CD8-positive, alpha-beta memory T cell (primary cell): ENCODE measurements around the gene PALLD. TPM values are rescaled to one million over a fixed set of nuclear protein-coding genes. Genes with fewer than 3 reads are reported as not detected.

Experiments used
- CTCF ChIA-PET: fragments of 350-600 bp; sonication (Branson Sonifier 250); formaldehyde crosslinking; loops from one replicate; lab custom pipeline; 2021; ENCODE audit warnings: antibody characterized with exemption; lab: Charles Lee
- POLR2A ChIA-PET: fragments of 350-600 bp; sonication (Branson Sonifier 250); formaldehyde crosslinking; loops from one replicate; lab custom pipeline; 2021; ENCODE audit warnings: antibody characterized with exemption; lab: Charles Lee
- DNase-seq, 5 donors: peaks; one replicate each; pipeline versions ENCODE4 v3.0.0 to v3.0.0-alpha.2; 2020 to 2022; ENCODE audit warnings: mixed read lengths in 1 of 5
- H3K27ac ChIP-seq: one replicate; pipeline ENCODE4 v1.7.0; 2013; ENCODE audit warnings: low read depth, mild to moderate bottlenecking, low read length, moderate library complexity
- H3K27me3 ChIP-seq: 2 replicates; pipeline ENCODE4 v1.7.0; 2013; ENCODE audit warnings: low read length, mild to moderate bottlenecking; ENCODE audit not compliant: insufficient read depth, poor library complexity, severe bottlenecking
- H3K36me3 ChIP-seq: 2 replicates; pipeline ENCODE4 v1.7.0; 2013; ENCODE audit warnings: mild to moderate bottlenecking, low read length, moderate library complexity; ENCODE audit not compliant: insufficient read depth
- H3K4me1 ChIP-seq: 2 replicates; pipeline ENCODE4 v1.7.0; 2013; ENCODE audit warnings: mild to moderate bottlenecking, low read length, moderate library complexity; ENCODE audit not compliant: insufficient read depth
- H3K4me3 ChIP-seq: 2 replicates; pipeline ENCODE4 v1.7.0; 2013; ENCODE audit warnings: mild to moderate bottlenecking, low read length
- H3K9me3 ChIP-seq: 2 replicates; pipeline ENCODE4 v1.7.0; 2013; ENCODE audit warnings: mild to moderate bottlenecking, low read length
- H3K27ac Mint-ChIP-seq, 8 donors: one replicate each; pipeline ENCODE4 v1.8.0; 2020 to 2021; ENCODE audit warnings: mixed read lengths in 8 of 8, mild to moderate bottlenecking in 6 of 8, inconsistent platforms in 3 of 8, moderate library complexity in 3 of 8
- H3K27me3 Mint-ChIP-seq, 2 donors: one replicate each; pipeline ENCODE4 v1.8.0; 2020 to 2021; ENCODE audit warnings: mixed read lengths in 2 of 2, mild to moderate bottlenecking in 1 of 2, moderate library complexity in 1 of 2
- H3K36me3 Mint-ChIP-seq, 3 donors: one replicate each; pipeline ENCODE4 v1.8.0; 2020 to 2021; ENCODE audit warnings: mixed read lengths in 3 of 3, inconsistent platforms in 1 of 3, mild to moderate bottlenecking in 1 of 3
- H3K4me1 Mint-ChIP-seq, 3 donors: one replicate each; pipeline ENCODE4 v1.8.0; 2020 to 2021; ENCODE audit warnings: mixed read lengths in 3 of 3, inconsistent platforms in 1 of 3, mild to moderate bottlenecking in 1 of 3
- H3K4me3 Mint-ChIP-seq, 7 donors: one replicate each; pipeline ENCODE4 v1.8.0; 2020 to 2021; ENCODE audit warnings: mixed read lengths in 7 of 7, mild to moderate bottlenecking in 6 of 7, moderate library complexity in 4 of 7, inconsistent platforms in 2 of 7
- H3K9me3 Mint-ChIP-seq, 5 donors: one replicate each; pipeline ENCODE4 v1.8.0; 2020 to 2022; ENCODE audit warnings: mixed read lengths in 5 of 5, mild to moderate bottlenecking in 3 of 5, moderate library complexity in 2 of 5, inconsistent platforms in 1 of 5
- polyA plus RNA-seq: library from polyadenylated mRNA; unstranded; fragments of 300-500 nt; fragmentation: Illumina TruSeq; gene quantifications from one replicate; pipeline ENCODE4 v1.2.3, GENCODE V29; 2021
- total RNA-seq, 2 experiments: library from RNA; stranded (reverse); gene quantifications; one replicate each; pipeline ENCODE4 v1.2.3, GENCODE V29; 2021

PALLD gene
- total and polyA plus RNA-seq, 3 experiments from 2014 or later, result 0.35 to 0.97 (median 0.47) TPM

DNA sequence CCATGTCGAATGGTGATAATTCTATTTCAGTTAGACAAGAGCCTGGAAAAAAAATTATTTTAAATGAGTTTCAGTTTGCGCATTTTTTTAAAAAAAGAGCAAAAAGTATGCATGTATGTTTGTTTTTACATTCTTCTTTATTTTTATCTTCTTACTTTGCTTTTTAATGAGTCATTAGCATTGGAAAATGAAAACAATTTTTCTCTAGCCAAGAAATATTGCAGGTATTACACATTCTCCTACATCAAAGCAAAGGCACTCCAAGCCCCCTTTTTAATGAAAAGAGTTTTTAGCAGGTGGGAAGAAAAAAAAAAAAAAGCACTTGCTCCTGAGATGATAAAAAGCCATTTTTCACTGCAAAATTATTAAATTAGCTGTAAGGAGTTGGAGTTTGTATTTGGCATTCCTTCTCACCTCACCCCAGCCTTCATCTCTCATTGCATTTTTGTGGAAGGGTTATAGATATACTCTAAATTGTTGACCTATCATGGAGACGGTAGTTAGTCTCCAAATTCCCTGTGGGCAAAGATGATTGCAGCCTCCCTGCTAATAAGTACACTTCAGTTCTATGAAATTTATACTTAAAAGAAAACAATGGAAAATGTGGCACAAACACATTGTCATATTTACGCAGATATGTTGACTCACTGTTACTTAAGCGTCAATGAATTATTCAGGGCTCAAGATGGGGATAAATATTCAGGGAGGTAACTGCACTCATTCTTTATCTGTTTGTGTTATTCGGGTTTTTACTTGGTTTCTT, 43.8 kb downstream of the PALLD start:
- Mint-ChIP-seq H3K36me3 (no peaks in the 10 kb centered on the region), H3K27me3 (peaks cover 7 to 42% of the 10 kb centered on the region in 2 donors), H3K4me1 (peaks cover 0 to 6% (median 0%) of the 10 kb centered on the region in 3 donors), H3K27ac (no peak overlapping the region), H3K9me3 (peaks cover 0 to 2% (median 0%) of the 10 kb centered on the region in 5 donors), H3K4me3 (no peak overlapping the region)
- Histone ChIP-seq H3K4me1 (no peaks in the 10 kb centered on the region), H3K27me3 (no peaks in the 10 kb centered on the region), H3K4me3 (no peak overlapping the region), H3K36me3 (no peaks in the 10 kb centered on the region), H3K27ac (no peak overlapping the region), H3K9me3 (no peaks in the 10 kb centered on the region)
- DNase-seq, result no peak
- ChIA-PET CTCF (no interaction called here), POLR2A (interaction anchor here (0.6 kb wide), 1 partner anchor 61 kb away, joined by 3 read pairs; the partner anchor contains the start of gene DDX60L)

DNA sequence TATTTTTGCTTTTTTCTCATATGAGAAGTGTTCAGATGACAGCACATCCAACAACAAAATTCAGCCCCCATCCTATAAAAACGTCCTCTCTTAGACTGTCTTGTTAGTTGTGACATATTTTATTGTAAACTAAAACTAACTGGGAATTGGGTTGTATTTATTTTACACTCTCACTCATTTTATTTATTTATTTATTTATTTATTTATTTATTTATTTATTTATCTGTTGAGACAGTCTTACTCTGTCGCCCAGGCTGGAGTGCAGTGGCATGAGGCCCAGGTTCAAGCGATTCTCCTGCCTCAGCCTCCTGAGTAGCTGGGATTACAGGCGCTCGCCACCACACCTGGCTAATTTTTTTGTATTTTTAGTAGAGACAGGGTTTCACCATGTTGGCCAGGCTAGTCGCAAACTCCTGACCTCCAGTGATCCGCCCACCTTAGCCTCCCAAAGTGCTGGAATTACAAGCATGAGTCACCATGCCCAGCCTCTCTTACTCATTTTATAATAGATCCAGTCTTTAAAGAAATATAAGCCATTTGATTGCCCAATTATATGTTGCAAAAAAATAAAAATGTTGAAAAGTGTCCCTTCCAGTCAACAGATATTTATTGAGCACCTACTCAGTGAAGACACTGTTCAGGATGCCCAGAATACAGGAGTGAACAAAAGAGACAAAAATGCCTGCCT, 44.6 kb downstream of the PALLD start:
- Histone ChIP-seq H3K36me3 (no peaks in the 10 kb centered on the region), H3K27me3 (no peaks in the 10 kb centered on the region), H3K4me1 (no peaks in the 10 kb centered on the region), H3K9me3 (no peaks in the 10 kb centered on the region), H3K27ac (no peak overlapping the region), H3K4me3 (no peak overlapping the region)
- DNase-seq, result no peak
- peaks cover 7 to 45% of the 10 kb centered on the region in 2 donors for H3K27me3 Mint-ChIP-seq
- H3K4me1 Mint-ChIP-seq, result peaks cover 0 to 3% (median 0%) of the 10 kb centered on the region in 3 donors
- ChIA-PET POLR2A (no interaction called here), CTCF (no interaction called here)
- peaks cover 0 to 2% (median 0%) of the 10 kb centered on the region in 5 donors for H3K9me3 Mint-ChIP-seq
- no peaks in the 10 kb centered on the region for H3K36me3 Mint-ChIP-seq
- H3K27ac Mint-ChIP-seq, result no peak overlapping the region
- no peak overlapping the region for H3K4me3 Mint-ChIP-seq

DNA sequence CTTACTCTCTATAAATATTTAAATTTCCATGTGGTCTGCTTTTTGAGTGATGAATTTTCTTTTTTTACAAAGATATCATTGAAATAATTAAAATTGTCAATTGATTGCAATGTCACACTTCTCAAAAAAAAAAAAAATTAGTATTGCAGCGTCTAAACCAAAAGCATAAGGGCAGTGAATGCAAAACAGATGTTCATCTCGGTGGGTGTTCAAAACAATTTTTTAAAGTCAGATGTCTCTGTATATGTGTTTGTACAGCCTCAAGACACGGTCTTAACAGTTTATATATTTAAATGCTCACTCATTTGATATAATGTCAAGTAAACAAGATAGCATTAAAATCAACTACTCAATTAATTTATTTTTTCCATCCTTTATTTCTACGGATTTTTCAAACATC, 52.3 kb downstream of the PALLD start:
- Histone ChIP-seq H3K9me3 (no peaks in the 10 kb centered on the region), H3K27me3 (no peaks in the 10 kb centered on the region), H3K27ac (no peak overlapping the region), H3K4me1 (no peaks in the 10 kb centered on the region), H3K36me3 (no peaks in the 10 kb centered on the region), H3K4me3 (no peak overlapping the region)
- H3K4me3 Mint-ChIP-seq, result no peak overlapping the region
- H3K9me3 Mint-ChIP-seq, result no peaks in the 10 kb centered on the region
- H3K36me3 Mint-ChIP-seq, result no peaks in the 10 kb centered on the region
- no peak overlapping the region for H3K27ac Mint-ChIP-seq
- H3K27me3 Mint-ChIP-seq, result peaks cover 5 to 31% of the 10 kb centered on the region in 2 donors
- DNase-seq, result no peak
- H3K4me1 Mint-ChIP-seq, result no peaks in the 10 kb centered on the region
- ChIA-PET CTCF (no interaction called here), POLR2A (no interaction called here)

DNA sequence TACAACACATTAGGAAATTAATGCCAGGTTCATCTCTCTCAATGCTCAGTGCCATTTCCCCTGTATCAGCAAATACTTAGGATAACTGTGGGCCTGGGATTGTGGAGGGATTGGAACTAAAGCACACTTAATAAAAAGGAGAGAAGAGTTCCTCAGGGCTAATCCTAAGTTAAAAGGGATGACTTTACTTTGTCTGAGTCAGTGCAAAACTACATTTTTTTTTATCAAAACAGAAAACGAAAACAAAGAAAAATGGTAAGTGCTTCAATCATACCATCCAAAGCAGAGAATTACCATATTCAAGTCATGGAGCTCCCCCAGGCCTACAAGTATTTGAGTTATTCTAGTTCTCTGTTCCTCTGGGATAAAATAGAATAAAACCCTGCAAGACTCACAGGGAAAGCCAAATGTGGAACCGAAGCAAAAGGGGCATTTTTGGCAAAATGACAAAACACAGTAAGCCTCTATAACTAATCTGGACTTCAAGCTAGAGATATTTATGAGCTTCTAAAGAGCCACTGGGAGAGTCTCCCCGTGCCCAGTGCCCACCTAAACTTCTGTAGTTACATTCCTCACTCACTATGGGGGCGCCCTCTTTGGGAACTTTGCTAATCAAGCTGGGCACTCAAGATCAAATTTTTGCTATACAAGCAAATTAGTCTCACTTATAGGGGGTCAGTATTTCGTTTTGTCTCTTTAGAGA, 53.4 kb downstream of the PALLD start:
- no peak overlapping the region for H3K4me3 Mint-ChIP-seq
- H3K4me3 ChIP-seq, result no peak overlapping the region
- H3K27ac ChIP-seq, result no peak overlapping the region
- no peaks in the 10 kb centered on the region for H3K36me3 ChIP-seq
- H3K9me3 Mint-ChIP-seq, result no peaks in the 10 kb centered on the region
- H3K27ac Mint-ChIP-seq, result no peak overlapping the region
- H3K27me3 Mint-ChIP-seq, result peaks cover 5 to 27% of the 10 kb centered on the region in 2 donors
- no peak for DNase-seq
- H3K4me1 Mint-ChIP-seq, result no peaks in the 10 kb centered on the region
- H3K4me1 ChIP-seq, result no peaks in the 10 kb centered on the region
- H3K36me3 Mint-ChIP-seq, result no peaks in the 10 kb centered on the region
- CTCF ChIA-PET, result no interaction called here
- no peaks in the 10 kb centered on the region for H3K27me3 ChIP-seq
- POLR2A ChIA-PET, result no interaction called here
- H3K9me3 ChIP-seq, result no peaks in the 10 kb centered on the region

DNA sequence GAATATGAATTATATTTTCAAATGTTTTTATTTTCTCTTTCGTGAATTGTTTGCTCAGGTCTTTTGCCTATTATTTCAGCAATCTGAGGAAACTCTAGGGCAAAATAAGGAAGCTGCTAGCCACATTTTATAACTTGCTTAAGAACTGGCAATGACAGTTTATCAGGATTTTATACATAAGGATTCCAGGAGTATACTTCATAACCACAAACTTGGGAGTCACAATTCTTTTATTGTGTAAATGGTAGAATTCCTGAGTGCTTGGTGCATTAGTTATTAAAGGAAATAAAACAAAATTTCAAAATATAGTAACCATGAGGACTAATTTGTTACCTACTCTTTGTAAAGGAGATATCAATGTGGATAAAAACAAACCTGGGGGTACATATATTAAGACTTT, 54.4 kb downstream of the PALLD start:
- Histone ChIP-seq H3K27me3 (no peaks in the 10 kb centered on the region), H3K36me3 (no peaks in the 10 kb centered on the region), H3K27ac (no peak overlapping the region), H3K4me1 (no peaks in the 10 kb centered on the region), H3K9me3 (no peaks in the 10 kb centered on the region), H3K4me3 (no peak overlapping the region)
- Mint-ChIP-seq H3K27me3 (peaks cover 5 to 19% of the 10 kb centered on the region in 2 donors), H3K4me1 (no peaks in the 10 kb centered on the region), H3K27ac (no peak overlapping the region), H3K4me3 (no peak overlapping the region), H3K9me3 (no peaks in the 10 kb centered on the region), H3K36me3 (no peaks in the 10 kb centered on the region)
- DNase-seq, result no peak
- POLR2A ChIA-PET, result no interaction called here
- CTCF ChIA-PET, result interaction anchor here (1.2 kb wide), 1 partner anchor 36 kb away, joined by 3 read pairs; no protein-coding TSS in a partner anchor

DNA sequence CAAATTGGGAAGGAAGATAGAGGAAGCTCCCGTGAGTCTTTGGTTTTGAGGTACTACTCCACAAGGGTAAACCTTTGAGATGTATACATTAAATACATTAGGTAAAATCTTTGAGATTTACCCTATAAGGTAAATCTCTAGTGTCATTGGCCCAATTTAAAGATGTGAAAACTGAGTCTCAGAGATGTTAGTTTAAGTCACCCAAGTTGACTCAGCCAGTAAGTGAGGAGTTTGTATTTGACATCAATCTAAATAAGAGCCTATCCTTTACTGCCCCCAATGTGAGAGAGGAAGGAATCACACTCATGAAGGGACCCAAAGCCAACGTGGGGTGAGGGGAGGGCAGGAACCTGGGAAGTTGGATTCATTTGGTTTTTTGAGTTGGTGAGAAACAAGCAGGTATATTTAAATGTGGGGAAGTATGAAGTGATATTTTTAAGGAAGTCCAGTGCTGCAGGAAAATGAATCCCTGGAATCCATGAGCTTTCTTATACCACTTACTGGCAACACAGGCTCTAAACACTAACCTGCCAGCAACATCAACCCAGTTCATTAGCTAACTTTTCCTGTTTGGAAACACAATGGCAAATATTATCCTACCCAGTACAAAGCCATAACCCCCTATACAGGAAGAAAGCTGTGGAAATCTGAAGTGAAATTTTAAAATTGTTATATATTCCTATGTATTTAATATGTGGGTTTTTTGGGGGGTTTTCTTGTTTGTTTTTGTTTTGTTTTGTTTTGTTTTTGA, 55.3 kb downstream of the PALLD start:
- Mint-ChIP-seq H3K27ac (no peak overlapping the region), H3K27me3 (peaks cover 3 to 14% of the 10 kb centered on the region in 2 donors), H3K36me3 (no peaks in the 10 kb centered on the region), H3K9me3 (no peaks in the 10 kb centered on the region), H3K4me1 (no peaks in the 10 kb centered on the region), H3K4me3 (no peak overlapping the region)
- no peaks in the 10 kb centered on the region for H3K4me1 ChIP-seq
- CTCF ChIA-PET, result interaction anchor here (1.2 kb wide), 1 partner anchor 37 kb away, joined by 3 read pairs; no protein-coding TSS in a partner anchor
- no peak overlapping the region for H3K27ac ChIP-seq
- DNase-seq, result peak in 1 of 5 donors; percentile 10
- no peaks in the 10 kb centered on the region for H3K27me3 ChIP-seq
- H3K4me3 ChIP-seq, result no peak overlapping the region
- POLR2A ChIA-PET, result no interaction called here
- H3K9me3 ChIP-seq, result no peaks in the 10 kb centered on the region
- no peaks in the 10 kb centered on the region for H3K36me3 ChIP-seq

DNA sequence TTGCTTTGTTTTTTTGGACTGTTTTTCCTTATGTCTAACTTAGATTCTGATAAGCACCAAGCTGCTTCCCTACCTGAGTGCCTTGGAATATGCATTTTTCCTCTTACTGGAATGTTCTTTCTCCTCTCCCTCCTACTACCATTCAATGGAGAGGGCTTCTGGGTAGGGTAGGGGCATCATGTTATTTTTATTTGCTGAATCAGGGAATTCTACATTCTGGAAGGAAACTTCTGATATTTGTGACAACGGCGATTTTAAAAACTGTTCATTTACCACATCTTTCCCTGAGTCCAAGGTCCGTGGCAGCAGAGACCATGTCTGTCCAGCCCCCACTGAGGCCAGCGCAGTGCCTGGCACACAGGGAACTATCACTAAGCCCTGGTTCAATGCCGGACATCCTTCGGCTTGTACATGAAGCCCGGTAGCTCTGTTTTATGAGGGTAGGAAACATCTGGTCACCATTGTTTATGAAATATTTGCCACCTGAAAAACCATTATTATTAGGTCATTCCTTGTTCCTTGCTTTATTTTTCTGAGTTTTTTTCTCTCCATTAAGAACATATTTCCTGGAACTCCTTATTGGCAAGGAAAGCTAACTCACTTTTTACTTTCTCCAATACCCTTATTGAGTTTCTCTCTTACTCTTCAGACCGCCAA, 57.0 kb downstream of the PALLD start:
- DNase-seq, result no peak
- Mint-ChIP-seq H3K27ac (no peak overlapping the region), H3K4me3 (peak overlapping the region in 1 of 7 donors; percentile 21), H3K9me3 (no peaks in the 10 kb centered on the region), H3K36me3 (no peaks in the 10 kb centered on the region), H3K27me3 (peaks cover 2 to 27% of the 10 kb centered on the region in 2 donors), H3K4me1 (no peaks in the 10 kb centered on the region)
- Histone ChIP-seq H3K27ac (no peak overlapping the region), H3K4me3 (no peak overlapping the region), H3K36me3 (no peaks in the 10 kb centered on the region), H3K27me3 (no peaks in the 10 kb centered on the region), H3K9me3 (no peaks in the 10 kb centered on the region), H3K4me1 (no peaks in the 10 kb centered on the region)
- POLR2A ChIA-PET, result no interaction called here
- CTCF ChIA-PET, result no interaction called here
